GM12801 (cell line): ENCODE results near the gene ADAMTS18.

Experiments
- CTCF ChIP-seq: IDR thresholded peaks from one replicate; pipeline ENCODE4 v1.5.1; 2011; ENCODE audit warnings: control low read depth; ENCODE audit not compliant: insufficient read length; ENCODE audit errors: extremely low read depth

The ADAMTS18 gene

GRCh38 chr16:77335652-77336234 lies 99.1 kb downstream of the ADAMTS18 start:
- TF ChIP-seq CTCF, result no peak

GRCh38 chr16:77332792-77333191 lies 102.0 kb downstream of the ADAMTS18 start:
- no peak for TF ChIP-seq CTCF

- no peak for TF ChIP-seq CTCF
Observed at GRCh38 chr16:77331802-77332586, 102.8 kb downstream of the ADAMTS18 start.

GRCh38 chr16:77331043-77331442 lies 103.8 kb downstream of the ADAMTS18 start:
- no peak for TF ChIP-seq CTCF

- TF ChIP-seq CTCF, result no peak
Observed at GRCh38 chr16:77330332-77331042, 104.3 kb downstream of the ADAMTS18 start.

GRCh38 chr16:77328768-77329167 lies 106.1 kb downstream of the ADAMTS18 start:
- TF ChIP-seq CTCF, result no peak

- TF ChIP-seq CTCF, result no peak
Observed at GRCh38 chr16:77328274-77328673, 106.6 kb downstream of the ADAMTS18 start.
